Measurements from ENCODE around the gene SAP30BP.

Gene SAP30BP

GRCh38 chr17:75693500-75694481 is 26.7 kb downstream of the SAP30BP start:
- DNase-seq (ENCODE audit: low spot score), result no peak
- TF ChIP-seq CTCF (IDR thresholded peaks at IDR 0.05; ENCODE audit: extremely low read depth, missing control alignments), result no peak

GRCh38 chr17:75694536-75694935 is 27.4 kb downstream of the SAP30BP start:
- TF ChIP-seq CTCF (IDR thresholded peaks at IDR 0.05; ENCODE audit: extremely low read depth, missing control alignments), result no peak
- DNase-seq (ENCODE audit: low spot score), result no peak

GRCh38 chr17:75695141-75695829 is 28.1 kb downstream of the SAP30BP start:
- no peak for DNase-seq (ENCODE audit: low spot score)
- no peak for TF ChIP-seq CTCF (IDR thresholded peaks at IDR 0.05; ENCODE audit: extremely low read depth, missing control alignments)

- no peak for TF ChIP-seq CTCF (IDR thresholded peaks at IDR 0.05; ENCODE audit: extremely low read depth, missing control alignments)
- DNase-seq (ENCODE audit: low spot score), result no peak
Observed at GRCh38 chr17:75695830-75696271, 28.7 kb downstream of the SAP30BP start.

- no peak for TF ChIP-seq CTCF (IDR thresholded peaks at IDR 0.05; ENCODE audit: extremely low read depth, missing control alignments)
Observed at GRCh38 chr17:75697651-75698291, 30.6 kb downstream of the SAP30BP start.

GRCh38 chr17:75698659-75699058 is 31.5 kb downstream of the SAP30BP start:
- TF ChIP-seq CTCF (IDR thresholded peaks at IDR 0.05; ENCODE audit: extremely low read depth, missing control alignments), result no peak
- DNase-seq (ENCODE audit: low spot score), result no peak

More at GRCh38 chr17:75697651-75698291, 30.6 kb downstream of the SAP30BP start:
- DNase-seq (ENCODE audit: low spot score), result no peak
